Smooth muscle cell (in vitro differentiated cells): ENCODE results near the gene INPP5F. TPM values are rescaled to one million over a fixed set of nuclear protein-coding genes. Genes with fewer than 3 reads are reported as not detected.

Experiments used
- DNase-seq: peaks from one replicate; lab custom pipeline; 2025; ENCODE audit not compliant: unreplicated experiment; lab: John Stamatoyannopoulos, UW
- H2AFZ ChIP-seq: fragments of 200-600 bp; sonication (generic); 2 replicates; pipeline ENCODE4 v1.6.0; 2016; ENCODE audit warnings: antibody characterized with exemption, low read depth, mild to moderate bottlenecking
- H3F3A ChIP-seq: fragments of 200-600 bp; sonication (generic); 2 replicates; pipeline ENCODE4 v1.6.0; 2017; ENCODE audit warnings: antibody characterized with exemption, low read depth
- H3K27ac ChIP-seq: fragments of 200-600 bp; sonication (generic); 2 replicates; pipeline ENCODE4 v1.5.1; 2016; ENCODE audit warnings: low read depth, mild to moderate bottlenecking
- H3K27me3 ChIP-seq: fragments of 200-600 bp; sonication (generic); 2 replicates; pipeline ENCODE4 v1.6.1; 2016; ENCODE audit warnings: low read depth, mild to moderate bottlenecking
- H3K36me3 ChIP-seq: fragments of 200-600 bp; sonication (generic); 2 replicates; pipeline ENCODE4 v1.5.1; 2016; ENCODE audit warnings: low read depth
- H3K4me1 ChIP-seq: fragments of 200-600 bp; sonication (generic); 2 replicates; pipeline ENCODE4 v1.5.1; 2016; ENCODE audit warnings: low read depth
- H3K4me2 ChIP-seq: fragments of 200-600 bp; sonication (generic); 2 replicates; pipeline ENCODE4 v1.6.0; 2016; ENCODE audit warnings: mild to moderate bottlenecking
- H3K4me3 ChIP-seq: fragments of 200-600 bp; sonication (generic); 2 replicates; pipeline ENCODE4 v1.5.1; 2016; ENCODE audit warnings: mild to moderate bottlenecking
- H3K79me2 ChIP-seq: fragments of 200-600 bp; sonication (generic); 2 replicates; pipeline ENCODE4 v1.6.0; 2016; ENCODE audit warnings: low read depth, mild to moderate bottlenecking
- H3K9ac ChIP-seq: fragments of 200-600 bp; sonication (generic); 2 replicates; pipeline ENCODE4 v1.6.0; 2016; ENCODE audit warnings: low read depth
- H3K9me3 ChIP-seq: fragments of 200-600 bp; sonication (generic); replicated peaks from 2 replicates; pipeline ENCODE4 v1.5.1; 2016; ENCODE audit warnings: low read depth
- H4K20me1 ChIP-seq: fragments of 200-600 bp; sonication (generic); 2 replicates; pipeline ENCODE4 v1.6.0; 2016; ENCODE audit warnings: low read depth
- CTCF ChIP-seq: fragments of 200-600 bp; sonication (generic); IDR thresholded peaks from 2 replicates; pipeline ENCODE4 v1.5.1; 2017; ENCODE audit warnings: borderline replicate concordance, mild to moderate bottlenecking, antibody characterized with exemption; ENCODE audit not compliant: insufficient read depth, poor library complexity, severe bottlenecking
- WGBS: methylation state at CpG from one replicate; pipeline ENCODE4 v1.1.7; 2016; ENCODE audit warnings: low lambda C conversion rate; 5-methylcytosine and 5-hydroxymethylcytosine counted together
- polyA plus RNA-seq: library from polyadenylated mRNA; unstranded; fragments of >200 nt; fragmentation: Nextera tagmentation; extraction: Ambion mirVana; gene quantifications from 2 replicates; pipeline ENCODE4 v1.2.1, GENCODE V29; 2016
- total RNA-seq: library from RNA; depleted of rRNA; stranded (reverse); fragments of >200 nt; gene quantifications from 2 replicates; pipeline ENCODE4 v1.2.3, GENCODE V29; 2014

The INPP5F gene
- total and polyA plus RNA-seq, 2 experiments from 2014 or later: 15.9 to 106 TPM

- Histone ChIP-seq H4K20me1 (peaks cover 7% of the 10 kb centered on the region), H3K27me3 (no peaks in the 10 kb centered on the region), H2AFZ (no peak overlapping the region), H3K79me2 (peaks cover 32% of the 10 kb centered on the region), H3K4me3 (no peak overlapping the region), H3F3A (no peaks in the 10 kb centered on the region), H3K4me1 (peaks cover 7% of the 10 kb centered on the region), H3K9me3 (no peaks in the 10 kb centered on the region), H3K27ac (peak overlapping the region; percentile 80), H3K36me3 (no peaks in the 10 kb centered on the region), H3K4me2 (peak overlapping the region; percentile 75), H3K9ac (peak overlapping the region; percentile 0)
- TF ChIP-seq CTCF: no peak
- 91% methylated on average over 2 of the region's 2 CpGs for WGBS
- no peak for DNase-seq
Measured at GRCh38 chr10:119737039-119737663, 11.3 kb downstream of the INPP5F start.

GRCh38 chr10:119737823-119738222 lies 12.0 kb downstream of the INPP5F start:
- H3K27ac ChIP-seq: peak overlapping the region; percentile 80

GRCh38 chr10:119738962-119739361 lies 13.1 kb downstream of the INPP5F start:
- no peak for DNase-seq
- Histone ChIP-seq H3F3A (peaks cover 5% of the 10 kb centered on the region), H3K9ac (no peak overlapping the region), H3K4me3 (no peak overlapping the region), H3K79me2 (peaks cover 32% of the 10 kb centered on the region), H3K27ac (no peak overlapping the region), H3K27me3 (no peaks in the 10 kb centered on the region), H3K9me3 (no peaks in the 10 kb centered on the region), H3K4me1 (peaks cover 16% of the 10 kb centered on the region), H4K20me1 (peaks cover 7% of the 10 kb centered on the region), H3K36me3 (no peaks in the 10 kb centered on the region), H3K4me2 (no peak overlapping the region), H2AFZ (no peak overlapping the region)
- 86% methylated on average over 1 of the region's 1 CpG for WGBS
- no peak for TF ChIP-seq CTCF

More at GRCh38 chr10:119737823-119738222, 12.0 kb downstream of the INPP5F start:
- Histone ChIP-seq H3K9ac (peak overlapping the region; percentile 0), H3K27me3 (no peaks in the 10 kb centered on the region), H3K36me3 (no peaks in the 10 kb centered on the region), H3K4me3 (no peak overlapping the region), H3K9me3 (no peaks in the 10 kb centered on the region), H4K20me1 (peaks cover 7% of the 10 kb centered on the region), H3K79me2 (peaks cover 32% of the 10 kb centered on the region), H3K4me2 (peak overlapping the region; percentile 75), H3F3A (peaks cover under 1% of the 10 kb centered on the region), H2AFZ (no peak overlapping the region), H3K4me1 (peaks cover 8% of the 10 kb centered on the region)
- DNase-seq: no peak
- TF ChIP-seq CTCF: no peak
- WGBS: 43% methylated on average over 1 of the region's 1 CpG

GRCh38 chr10:119740096-119740495 lies 14.2 kb downstream of the INPP5F start:
- Histone ChIP-seq H2AFZ (no peak overlapping the region), H3F3A (peaks cover 5% of the 10 kb centered on the region), H4K20me1 (no peaks in the 10 kb centered on the region), H3K4me2 (no peak overlapping the region), H3K9me3 (no peaks in the 10 kb centered on the region), H3K9ac (no peak overlapping the region), H3K36me3 (no peaks in the 10 kb centered on the region), H3K4me3 (no peak overlapping the region), H3K27ac (no peak overlapping the region), H3K4me1 (peaks cover 16% of the 10 kb centered on the region), H3K27me3 (no peaks in the 10 kb centered on the region), H3K79me2 (peaks cover 32% of the 10 kb centered on the region)
- no peak for DNase-seq
- WGBS: 96% methylated on average over 3 of the region's 3 CpGs
- TF ChIP-seq CTCF: no peak
